Heart left ventricle (tissue), 13 donors: Measurements from ENCODE around the gene DPY19L2.
"Not testable (repeated sequence)": the region's sequence is repeated elsewhere in the genome, so short reads cannot be mapped to it uniquely, and the experiment has no call there.

Source experiments
- POLR2A ChIP-seq, 2 donors: fragments of 450-650 bp; IDR thresholded peaks; one replicate each; pipeline ENCODE4 v1.6.1; 2017; ENCODE audit warnings: antibody characterized with exemption in 2 of 2, mild to moderate bottlenecking in 2 of 2, moderate library complexity in 2 of 2
- TF ChIP-seq, protein P1 (sequence below), 12 donors: fragments of 200-600 bp; sonication (generic) in 4 of 12; IDR thresholded peaks; one replicate each; pipeline versions ENCODE4 v1.5.0 to v1.8.0; 2018 to 2022; ENCODE audit warnings: antibody characterized with exemption in 12 of 12, mild to moderate bottlenecking in 5 of 12
- donor health status: ischemic (EF 13 %, LVEDD 7.1; RV severe dilation, severe dysfunction).
- donor health status: DM: no; HTN: yes; CAD: no.
- donor health status: DM: no; HTN: no; CAD: no.
- donor health status: ischemic (EF 25% LVEDD 6.9; RV normal size, moderate dysfunction).
- donor health status: ischemic (EF 25% LVEDD 5.7; RV mildly dilated, moderate dysfunction).
- donor health status: ischemic (EF 35%, LVEDD 5.7; RV mildly dilated, moderate dysfunction).
- donor health status: nonischemic (EF 11% LVEDD 7.7; RV severe dilation, severe dysfunction).
- donor health status: DM: yes; HTN: yes; CAD: no.
- donor health status: PGD.
- donor health status: ischemic (EF 29% LVEDD 5.4; RV normal size, mild dysfunction).
- donor health status: nonischemic (EF 23%, LVEDD 6.1; RV moderate dilation, normal function).

DNA sequence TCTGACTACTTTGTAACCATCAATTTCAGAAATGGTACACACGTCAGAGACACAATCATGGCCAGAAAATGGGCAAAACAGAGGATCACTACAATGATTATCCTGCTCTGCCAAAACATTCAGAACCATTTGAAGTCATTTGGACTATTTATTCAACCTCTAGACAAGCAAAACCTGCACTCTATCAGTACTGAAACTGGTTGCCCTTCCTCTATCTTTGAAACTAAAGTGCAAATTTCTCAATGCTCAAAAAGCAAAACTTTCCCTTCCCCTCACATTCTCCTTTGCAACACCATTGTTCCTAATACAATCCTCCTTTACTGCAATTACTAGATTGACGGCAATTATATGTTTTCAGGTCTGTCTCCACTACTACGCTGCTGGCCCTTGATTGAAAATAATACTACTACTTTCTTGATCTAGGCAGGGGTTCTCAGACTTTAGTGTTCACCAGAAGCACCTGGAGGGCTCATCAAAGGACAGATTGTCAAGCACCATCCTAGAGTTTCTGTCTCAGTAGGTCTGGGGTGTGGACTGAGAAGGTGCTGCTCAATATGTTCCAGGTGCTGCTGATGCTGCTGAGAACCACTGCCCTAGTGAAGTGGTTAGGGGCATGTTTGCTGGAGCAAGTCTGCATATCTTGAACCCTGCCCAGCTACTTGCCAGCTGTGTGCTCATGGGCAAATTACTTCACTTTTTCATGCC is 31.5 kb upstream of the DPY19L2 start:
- TF ChIP-seq, protein P1, sequence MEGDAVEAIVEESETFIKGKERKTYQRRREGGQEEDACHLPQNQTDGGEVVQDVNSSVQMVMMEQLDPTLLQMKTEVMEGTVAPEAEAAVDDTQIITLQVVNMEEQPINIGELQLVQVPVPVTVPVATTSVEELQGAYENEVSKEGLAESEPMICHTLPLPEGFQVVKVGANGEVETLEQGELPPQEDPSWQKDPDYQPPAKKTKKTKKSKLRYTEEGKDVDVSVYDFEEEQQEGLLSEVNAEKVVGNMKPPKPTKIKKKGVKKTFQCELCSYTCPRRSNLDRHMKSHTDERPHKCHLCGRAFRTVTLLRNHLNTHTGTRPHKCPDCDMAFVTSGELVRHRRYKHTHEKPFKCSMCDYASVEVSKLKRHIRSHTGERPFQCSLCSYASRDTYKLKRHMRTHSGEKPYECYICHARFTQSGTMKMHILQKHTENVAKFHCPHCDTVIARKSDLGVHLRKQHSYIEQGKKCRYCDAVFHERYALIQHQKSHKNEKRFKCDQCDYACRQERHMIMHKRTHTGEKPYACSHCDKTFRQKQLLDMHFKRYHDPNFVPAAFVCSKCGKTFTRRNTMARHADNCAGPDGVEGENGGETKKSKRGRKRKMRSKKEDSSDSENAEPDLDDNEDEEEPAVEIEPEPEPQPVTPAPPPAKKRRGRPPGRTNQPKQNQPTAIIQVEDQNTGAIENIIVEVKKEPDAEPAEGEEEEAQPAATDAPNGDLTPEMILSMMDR (IDR thresholded peaks at IDR 0.05) = not testable (repeated sequence)
- not testable (repeated sequence) for TF ChIP-seq POLR2A (IDR thresholded peaks at IDR 0.05)
